Limb (tissue), 2 donors: ENCODE data around the gene CSAD.
"Not testable (repeated sequence)": the region's sequence is repeated elsewhere in the genome, so short reads cannot be mapped to it uniquely, and the experiment has no call there.

Experiments used
- DNase-seq, 2 donors: peaks; one replicate each; pipeline ENCODE4 v3.0.0-alpha.2; 2016; ENCODE audit errors: extremely low spot score in 2 of 2

The CSAD gene

GRCh38 chr12:53147653-53148052 lies 33.1 kb downstream of the CSAD start:
- no peak for DNase-seq

- DNase-seq = no peak
These were observed 33.5 kb downstream of the CSAD start for GRCh38 chr12:53147181-53147580.

DNA sequence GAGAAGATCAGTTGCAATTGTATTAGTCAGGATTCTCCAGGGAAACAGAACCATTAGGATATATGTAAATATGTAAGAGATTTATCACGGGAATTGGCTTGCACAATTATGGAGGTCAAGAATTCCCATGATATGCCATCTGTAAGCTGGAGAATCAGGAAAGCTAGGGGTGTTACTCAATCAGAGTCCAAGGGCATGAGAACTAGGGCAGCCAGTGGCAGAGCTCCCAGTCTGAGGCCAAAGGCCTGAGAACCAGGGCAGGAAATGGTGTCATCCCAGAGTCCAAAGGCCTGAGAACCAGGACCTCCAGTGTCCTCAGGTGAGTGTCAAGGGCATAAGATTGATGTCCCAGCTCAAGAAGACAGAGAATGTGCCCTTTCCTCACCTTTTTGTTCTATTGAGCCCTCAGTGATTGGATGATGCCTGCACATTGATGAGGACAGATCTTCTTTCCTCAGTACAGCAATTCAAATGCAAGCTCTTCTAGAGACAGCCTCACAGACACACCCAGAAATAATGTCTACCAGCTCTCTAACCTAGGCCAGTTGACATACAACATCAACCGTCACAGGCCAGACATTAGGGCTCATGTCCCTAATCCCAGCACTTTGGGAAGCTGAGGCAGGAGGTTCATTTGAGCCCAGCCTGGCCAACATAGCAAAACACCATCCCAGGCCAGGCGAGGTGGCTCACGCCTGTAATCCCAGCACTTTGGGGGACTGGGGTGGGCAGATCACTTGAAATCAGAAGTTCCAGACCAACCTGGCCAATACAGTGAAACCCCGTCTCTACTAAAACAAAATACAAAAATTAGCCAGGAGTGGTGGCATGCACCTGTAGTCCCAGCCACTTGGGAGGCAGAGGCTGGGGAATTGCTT lies 35.1 kb downstream of the CSAD start:
- no peak for DNase-seq

- no peak for DNase-seq
These were observed 37.4 kb downstream of the CSAD start for GRCh38 chr12:53143355-53143754.

DNA sequence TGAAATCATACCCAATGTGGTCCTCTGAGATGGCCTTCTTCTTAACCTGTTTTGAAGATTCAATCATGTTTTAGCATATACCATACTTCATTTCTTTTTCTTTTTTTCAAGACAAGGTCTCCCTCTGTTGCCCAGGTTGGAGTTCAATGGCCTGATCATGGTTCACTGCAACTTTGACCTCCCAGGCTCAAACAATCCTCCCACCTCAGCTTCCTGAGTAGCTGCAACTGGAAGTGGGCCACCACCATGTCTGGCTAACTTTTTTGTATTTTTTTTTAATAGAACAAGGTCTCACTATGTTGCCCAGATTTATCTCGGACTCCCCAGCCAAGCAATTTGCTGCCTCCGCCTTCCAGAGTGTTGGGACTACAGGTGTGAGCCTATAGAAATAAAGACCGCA lies 47.0 kb downstream of the CSAD start:
- DNase-seq = no peak

DNA sequence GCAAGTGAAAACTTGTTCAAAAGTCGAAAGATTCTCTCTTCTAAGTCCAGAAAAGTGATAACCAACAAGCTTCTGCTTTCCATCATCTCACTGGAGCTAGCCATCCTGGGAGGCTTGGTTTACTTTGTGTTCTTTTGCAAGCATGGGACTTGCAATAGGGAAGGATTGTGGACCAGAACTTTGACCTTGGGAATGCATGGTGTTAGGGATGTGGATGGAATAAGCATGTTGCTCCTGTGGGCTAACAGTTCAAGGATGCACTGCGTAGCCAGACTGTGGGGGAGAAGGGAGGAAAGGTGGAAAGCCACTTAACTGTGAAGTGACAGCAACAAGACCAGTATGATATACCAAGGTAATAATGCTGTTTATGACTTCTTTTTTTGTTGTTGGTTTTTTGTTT lies 48.9 kb downstream of the CSAD start:
- no peak for DNase-seq

DNA sequence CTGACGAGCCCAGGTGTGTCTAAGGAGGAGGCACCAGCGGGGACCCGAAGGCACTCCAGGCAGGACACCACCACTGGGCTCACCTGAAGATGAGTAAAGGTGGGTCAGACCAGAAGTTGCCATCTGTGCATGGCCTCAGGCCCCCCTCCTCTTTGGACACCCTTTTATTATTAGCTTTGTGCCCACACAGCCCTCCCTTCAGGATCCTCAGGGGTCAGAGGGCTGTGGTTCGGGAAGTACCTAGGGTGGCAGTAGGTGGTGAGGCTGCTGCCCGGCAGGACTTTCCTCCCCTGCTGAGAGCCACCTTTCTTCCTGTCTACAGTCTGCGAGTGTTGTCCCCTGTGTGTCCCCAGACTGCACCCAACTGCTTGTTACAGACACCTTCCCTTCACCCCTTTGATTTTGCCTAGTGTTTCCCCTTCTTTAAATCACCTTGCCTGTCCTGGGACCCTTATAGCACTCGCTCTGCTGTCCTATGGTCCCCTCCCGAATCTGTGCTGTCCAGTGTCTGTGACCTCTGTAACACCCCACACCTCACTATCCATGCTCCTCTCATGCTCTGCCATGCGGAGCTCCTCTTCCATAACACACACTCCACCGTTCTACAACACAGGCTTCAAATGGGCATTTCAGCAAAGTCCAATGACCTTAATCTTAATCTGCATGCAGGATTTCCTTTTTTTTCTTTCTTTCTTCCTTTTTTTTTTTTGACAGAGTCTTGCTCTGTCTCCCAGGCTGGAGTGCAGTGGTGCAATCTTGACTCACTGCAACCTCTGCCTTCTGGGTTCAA lies 51.8 kb downstream of the CSAD start:
- no peak for DNase-seq

GRCh38 chr12:53127169-53127568 lies 53.6 kb downstream of the CSAD start:
- no peak for DNase-seq

GRCh38 chr12:53124352-53124723 lies 56.4 kb downstream of the CSAD start:
- no peak for DNase-seq

DNA sequence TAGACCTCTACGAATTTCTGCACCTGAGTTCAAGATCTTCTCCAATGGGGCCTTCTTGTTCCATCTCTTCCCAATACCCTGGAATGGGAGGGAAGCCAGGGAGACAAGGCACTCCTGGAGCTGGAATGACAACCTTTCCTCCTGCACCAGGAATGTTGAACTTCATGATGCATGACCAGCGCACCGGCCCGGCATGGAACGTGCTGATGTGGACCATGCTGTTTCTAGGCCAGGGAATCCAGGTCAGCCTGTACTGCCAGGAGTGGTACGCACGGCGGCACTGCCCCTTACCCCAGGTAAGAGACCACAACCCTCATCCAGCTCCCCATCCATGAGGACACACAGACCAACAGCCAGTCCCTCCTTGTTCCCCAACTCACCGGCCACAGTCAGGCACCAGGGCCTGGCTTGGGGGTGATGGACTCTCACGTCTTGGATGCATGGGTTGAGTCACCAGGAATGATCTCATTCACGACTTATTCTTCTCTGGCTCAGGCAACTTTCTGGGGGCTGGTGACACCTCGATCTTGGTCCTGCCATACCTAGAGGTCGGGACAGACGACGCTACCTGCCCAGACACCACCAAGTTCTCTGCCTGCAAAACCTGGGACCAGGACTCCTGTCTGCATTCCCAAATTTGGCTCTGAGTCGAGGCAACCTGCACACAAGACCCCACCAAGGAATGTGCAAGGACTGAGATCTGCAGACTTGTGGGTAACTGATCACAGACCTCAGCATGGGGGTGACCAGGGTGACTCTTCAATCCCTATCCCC lies 57.0 kb downstream of the CSAD start:
- DNase-seq = no peak

DNA sequence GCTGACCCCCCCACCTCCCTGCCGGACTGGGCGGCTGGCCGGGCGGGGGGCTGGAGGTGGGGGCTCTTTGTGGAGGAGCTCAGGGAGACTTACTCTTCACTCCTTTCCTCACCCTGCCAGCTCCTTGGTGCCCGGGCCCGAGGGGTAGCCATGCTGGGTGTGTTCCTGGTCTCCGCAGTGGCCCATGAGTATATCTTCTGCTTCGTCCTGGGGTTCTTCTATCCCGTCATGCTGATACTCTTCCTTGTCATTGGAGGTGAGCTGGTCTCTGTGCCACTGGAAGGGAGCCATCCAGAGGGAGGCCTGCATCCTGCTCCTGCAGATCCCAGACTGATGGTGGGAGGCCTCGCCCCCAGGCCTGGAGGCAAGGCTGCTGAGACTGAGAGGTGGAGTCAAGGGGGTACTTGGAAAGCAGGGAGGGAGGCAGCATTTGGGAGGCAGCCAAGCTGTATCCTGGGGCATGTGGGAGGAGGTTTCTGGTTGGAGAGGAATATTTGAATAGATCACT lies 57.7 kb downstream of the CSAD start:
- DNase-seq = no peak

DNA sequence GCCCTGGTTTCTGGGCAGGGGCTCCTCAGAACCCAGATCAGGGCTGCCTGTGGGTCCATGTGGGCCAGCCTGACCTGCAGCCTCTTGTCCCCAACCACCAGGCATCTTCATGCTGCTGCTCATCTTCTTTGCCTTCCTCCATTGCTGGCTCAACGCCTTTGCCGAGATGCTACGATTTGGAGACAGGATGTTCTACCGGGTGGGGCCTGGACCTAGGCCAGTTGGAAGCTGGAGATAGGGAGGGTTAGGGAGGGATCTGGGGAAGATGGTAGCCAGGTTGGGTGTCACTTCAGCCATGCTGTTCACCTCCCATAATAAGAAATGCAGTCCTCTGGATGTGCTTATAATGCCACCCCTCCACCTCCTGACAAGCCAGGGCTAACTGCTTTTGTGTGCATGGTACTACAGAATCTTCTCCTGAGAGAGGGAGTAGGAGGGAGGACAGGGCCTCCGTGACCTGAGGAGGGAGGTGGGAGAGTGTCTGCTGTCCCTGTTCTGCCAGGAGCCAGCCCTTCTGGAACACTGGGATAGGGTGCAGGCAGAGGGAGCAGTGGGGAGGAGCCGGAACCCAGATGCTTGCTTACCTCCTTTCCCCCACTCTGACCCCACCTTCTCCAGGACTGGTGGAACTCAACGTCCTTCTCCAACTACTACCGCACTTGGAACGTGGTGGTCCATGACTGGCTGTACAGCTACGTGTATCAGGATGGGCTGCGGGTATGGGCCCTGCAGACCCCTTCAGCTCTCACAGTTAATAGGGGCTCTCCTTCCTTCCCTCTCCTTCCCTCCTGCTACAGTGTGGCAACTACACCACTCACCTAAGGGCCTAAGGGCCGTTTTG lies 59.8 kb downstream of the CSAD start:
- no peak for DNase-seq

DNA sequence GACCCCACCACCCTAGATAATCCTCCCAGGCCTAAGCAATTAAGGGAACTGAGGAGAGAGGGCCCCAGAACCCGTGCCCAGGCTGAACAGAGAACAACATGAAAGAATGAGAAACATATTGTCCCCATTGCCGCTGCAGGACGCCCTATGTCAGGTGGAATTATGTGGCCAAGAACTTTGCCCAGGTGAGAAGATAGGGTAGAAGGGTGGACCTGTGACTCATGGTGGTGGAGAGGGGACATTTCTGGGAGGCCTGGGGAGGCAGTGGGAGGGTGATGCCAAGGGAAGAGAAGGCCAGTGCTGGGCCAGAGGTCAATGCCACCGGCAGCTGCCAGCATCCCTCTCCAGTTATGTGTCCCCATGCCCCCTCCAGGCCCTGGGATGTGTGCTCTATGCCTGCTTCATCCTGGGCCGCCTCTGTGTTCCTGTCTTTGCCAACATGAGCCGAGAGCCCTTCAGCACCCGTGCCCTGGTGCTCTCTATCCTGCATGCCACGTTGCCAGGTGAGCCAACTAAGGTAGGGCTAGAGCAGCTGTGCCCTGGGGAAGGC lies 61.9 kb downstream of the CSAD start:
- DNase-seq = no peak

- DNase-seq = no peak
These were observed 64.7 kb downstream of the CSAD start for GRCh38 chr12:53115891-53116648.

- DNase-seq = no peak
These were observed 65.4 kb downstream of the CSAD start for GRCh38 chr12:53115112-53115890.

- DNase-seq = no peak
These were observed 66.8 kb downstream of the CSAD start for GRCh38 chr12:53113951-53114350.

DNA sequence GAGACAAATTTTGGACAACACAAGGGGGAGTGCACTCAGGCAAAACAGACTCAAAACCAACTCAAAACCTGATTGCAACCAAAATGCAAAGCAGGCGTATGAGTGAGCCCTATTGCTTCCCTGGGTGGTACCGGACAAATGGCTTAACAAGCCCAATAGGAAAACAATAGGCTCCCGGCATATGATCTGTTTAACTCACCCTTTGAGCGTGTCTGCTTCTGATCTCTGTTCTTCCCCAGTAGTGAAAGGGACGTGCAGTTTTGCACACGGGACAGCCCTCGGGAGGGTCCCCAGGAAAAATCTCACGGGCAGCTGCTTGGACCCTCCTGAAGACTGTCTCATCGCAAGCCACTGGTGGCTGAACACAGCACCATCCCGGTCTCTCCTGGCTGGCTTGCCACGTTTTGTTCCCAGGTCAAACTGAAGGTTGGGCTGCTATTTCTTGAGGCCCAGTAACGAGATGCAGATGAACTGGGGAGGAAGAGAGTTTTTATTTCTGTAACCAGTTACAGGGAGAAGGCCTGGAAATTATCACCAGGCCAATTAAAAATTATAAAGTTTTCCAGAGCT lies 67.5 kb downstream of the CSAD start:
- DNase-seq = no peak

- not testable (repeated sequence) for DNase-seq
These were observed 68.3 kb downstream of the CSAD start for GRCh38 chr12:53112431-53112830.
